H1 (cell line): ENCODE measurements around the gene CANX. TPM values are rescaled to one million over a fixed set of nuclear protein-coding genes. Genes with fewer than 3 reads are reported as not detected.

Experiments
- CTCF ChIA-PET: fragments of 300-600 bp; sonication (Branson Sonifier 250); formaldehyde crosslinking; loops from one replicate; lab custom pipeline; 2021; ENCODE audit not compliant: partially characterized antibody; lab: Charles Lee
- POLR2A ChIA-PET: fragments of 300-600 bp; sonication (Branson Sonifier 250); formaldehyde crosslinking; loops from one replicate; lab custom pipeline; 2021; ENCODE audit warnings: inconsistent platforms; ENCODE audit not compliant: partially characterized antibody; lab: Charles Lee
- DNase-seq, 2 experiments: peaks; one replicate each; pipeline versions ENCODE4 v3.0.0 to v3.0.0-alpha.2; 2010 to 2022; ENCODE audit warnings: low spot score in 2 of 2, low read depth in 1 of 2, mixed read lengths in 1 of 2
- FAIRE-seq: peaks from 2 replicates; lab custom pipeline; 2011; peaks lifted over from hg19 to GRCh38; lab: Jason Lieb, UNC
- H2AFZ ChIP-seq: 2 replicates; pipeline ENCODE4 v1.8.1; 2012; ENCODE audit warnings: low read length, inconsistent platforms
- H2AK5ac ChIP-seq: 2 replicates; pipeline ENCODE4 v1.6.1; 2013; ENCODE audit warnings: low read depth, low read length
- H2BK120ac ChIP-seq: replicated peaks from 2 replicates; pipeline ENCODE3; 2013; ENCODE audit warnings: low read depth, low read length, inconsistent platforms
- H2BK12ac ChIP-seq: 2 replicates; pipeline ENCODE4 v1.6.1; 2013; ENCODE audit warnings: low read depth, low read length
- H2BK15ac ChIP-seq: 2 replicates; pipeline ENCODE4 v1.6.1; 2013; ENCODE audit warnings: low read length
- H2BK20ac ChIP-seq: 2 replicates; pipeline ENCODE4 v1.6.1; 2013; ENCODE audit warnings: low read length
- H2BK5ac ChIP-seq: 2 replicates; pipeline ENCODE4 v1.6.1; 2013; ENCODE audit warnings: low read depth, low read length
- H3K14ac ChIP-seq: 2 replicates; pipeline ENCODE4 v1.6.1; 2013; ENCODE audit warnings: inconsistent platforms; ENCODE audit not compliant: insufficient read length
- H3K18ac ChIP-seq: 2 replicates; pipeline ENCODE4 v1.6.1; 2013; ENCODE audit warnings: low read length; ENCODE audit errors: extremely low read depth
- H3K23ac ChIP-seq: 2 replicates; pipeline ENCODE4 v1.6.1; 2013; ENCODE audit warnings: inconsistent platforms; ENCODE audit not compliant: insufficient read length
- H3K23me2 ChIP-seq: 2 replicates; pipeline ENCODE4 v1.6.1; 2013; ENCODE audit warnings: low read depth, low read length
- H3K27ac ChIP-seq: 2 replicates; pipeline ENCODE4 v1.6.1; 2011; ENCODE audit warnings: low read depth, low read length, inconsistent platforms
- H3K27me3 ChIP-seq, 4 experiments: replicated peaks in 1 of 4; 1 replicate in 1 of 4; 2 replicates in 3 of 4; pipeline versions ENCODE4 v1.6.1 to v1.8.1; 2011 to 2013; ENCODE audit warnings: low read length in 3 of 4, mild to moderate bottlenecking in 3 of 4, inconsistent platforms in 2 of 4, mixed read lengths in 2 of 4, moderate library complexity in 1 of 4; ENCODE audit not compliant: control insufficient read depth in 3 of 4, insufficient read depth in 3 of 4; ENCODE audit errors: extremely low read depth in 1 of 4
- H3K36me3 ChIP-seq, 4 experiments: 2 replicates each; pipeline versions ENCODE4 v1.6.1 to v1.8.1; 2011 to 2013; ENCODE audit warnings: mild to moderate bottlenecking in 4 of 4, low read length in 3 of 4, moderate library complexity in 2 of 4, control low read depth in 1 of 4, inconsistent platforms in 1 of 4; ENCODE audit not compliant: insufficient read depth in 4 of 4, control insufficient read depth in 2 of 4
- H3K4ac ChIP-seq: replicated peaks from 2 replicates; pipeline ENCODE3; 2013; ENCODE audit warnings: low read length, low read depth, mixed read lengths, inconsistent platforms; ENCODE audit not compliant: insufficient read length
- H3K4me1 ChIP-seq, 4 experiments: replicated peaks in 1 of 4; 1 replicate in 1 of 4; 2 replicates in 3 of 4; pipeline versions ENCODE4 v1.6.1 to v1.8.1; 2011 to 2013; ENCODE audit warnings: low read length in 3 of 4, inconsistent platforms in 2 of 4, mixed read lengths in 1 of 4; ENCODE audit not compliant: insufficient read depth in 4 of 4, control insufficient read depth in 3 of 4
- H3K4me2 ChIP-seq, 2 experiments: 2 replicates each; pipeline versions ENCODE4 v1.6.1 to v1.8.1; 2011 to 2013; ENCODE audit warnings: low read depth in 2 of 2, low read length in 2 of 2, control low read depth in 1 of 2, inconsistent platforms in 1 of 2, mild to moderate bottlenecking in 1 of 2; ENCODE audit not compliant: insufficient read depth in 1 of 2
- H3K4me3 ChIP-seq, 4 experiments: fragments of 200-600, 300-600 bp in 1 of 4; sonication (generic), shearing (Covaris generic), sonication (Bioruptor Twin) in 1 of 4; 2 replicates each; pipeline versions ENCODE4 v1.5.1 to v1.8.1; 2011 to 2016; ENCODE audit warnings: low read length in 4 of 4, low read depth in 3 of 4, control low read depth in 2 of 4, inconsistent platforms in 2 of 4, mild to moderate bottlenecking in 2 of 4, mixed read lengths in 1 of 4, moderate library complexity in 1 of 4; ENCODE audit not compliant: insufficient read depth in 2 of 4; ENCODE audit errors: extremely low read depth in 1 of 4
- H3K56ac ChIP-seq: replicated peaks from 2 replicates; pipeline ENCODE3; 2013; ENCODE audit warnings: low read depth, mild to moderate bottlenecking, mixed read lengths, low read length, inconsistent platforms; ENCODE audit not compliant: insufficient read length
- H3K79me1 ChIP-seq: 2 replicates; pipeline ENCODE4 v1.6.1; 2013; ENCODE audit warnings: low read depth, low read length, control low read depth
- H3K79me2 ChIP-seq, 2 experiments: 2 replicates each; pipeline versions ENCODE4 v1.6.1 to v1.8.1; 2012 to 2013; ENCODE audit warnings: low read length in 2 of 2, mild to moderate bottlenecking in 2 of 2, inconsistent platforms in 1 of 2; ENCODE audit not compliant: insufficient read depth in 2 of 2, control insufficient read depth in 1 of 2
- H3K9ac ChIP-seq, 4 experiments: replicated peaks in 1 of 4; 1 replicate in 1 of 4; 2 replicates in 3 of 4; pipeline versions ENCODE4 v1.6.1 to v1.8.1; 2011 to 2013; ENCODE audit warnings: low read depth in 3 of 4, low read length in 3 of 4, control low read depth in 2 of 4, mild to moderate bottlenecking in 2 of 4, moderate library complexity in 2 of 4, inconsistent platforms in 1 of 4; ENCODE audit errors: extremely low read depth in 1 of 4
- H3K9me3 ChIP-seq, 2 experiments: 2 replicates each; pipeline versions ENCODE4 v1.6.1 to v1.8.1; 2012 to 2013; ENCODE audit warnings: mild to moderate bottlenecking in 2 of 2, moderate library complexity in 2 of 2, control low read depth in 1 of 2, inconsistent platforms in 1 of 2, low read depth in 1 of 2, low read length in 1 of 2, mixed read lengths in 1 of 2; ENCODE audit not compliant: insufficient read depth in 2 of 2
- H4K20me1 ChIP-seq, 2 experiments: replicated peaks in 1 of 2; 2 replicates each; pipeline versions ENCODE3 to v1.8.1; 2011 to 2013; ENCODE audit warnings: inconsistent platforms in 2 of 2, low read length in 2 of 2, mild to moderate bottlenecking in 1 of 2; ENCODE audit not compliant: insufficient read depth in 2 of 2, control insufficient read depth in 1 of 2
- H4K5ac ChIP-seq: 2 replicates; pipeline ENCODE4 v1.6.1; 2013; ENCODE audit warnings: low read length, low read depth, mixed read lengths, inconsistent platforms; ENCODE audit not compliant: insufficient read length
- H4K8ac ChIP-seq: 2 replicates; pipeline ENCODE4 v1.8.0; 2013; ENCODE audit warnings: mild to moderate bottlenecking, moderate library complexity, low read length, inconsistent platforms; ENCODE audit not compliant: insufficient read depth; ENCODE audit errors: extremely low read depth
- H4K91ac ChIP-seq: replicated peaks from 2 replicates; pipeline ENCODE3; 2013; ENCODE audit warnings: low read length, mixed read lengths, inconsistent platforms; ENCODE audit not compliant: insufficient read length
- MAFK ChIP-seq: IDR thresholded peaks from 2 replicates; pipeline ENCODE4 v1.6.1; 2012; ENCODE audit warnings: low read depth, mild to moderate bottlenecking, improper control_type of control experiment, low read length
- NANOG ChIP-seq: IDR thresholded peaks from 2 replicates; pipeline ENCODE4 v1.6.1; 2011; ENCODE audit warnings: low read length, low read depth, mild to moderate bottlenecking, inconsistent platforms; ENCODE audit not compliant: insufficient read depth, poor library complexity, severe bottlenecking
- POU5F1 ChIP-seq: IDR thresholded peaks from 2 replicates; pipeline ENCODE4 v1.6.1; 2011; ENCODE audit warnings: low read depth, mild to moderate bottlenecking, low read length, moderate library complexity
- RBBP5 ChIP-seq: IDR thresholded peaks from 2 replicates; pipeline ENCODE4 v1.7.1; 2012; ENCODE audit warnings: low read depth, mild to moderate bottlenecking, inconsistent platforms, low read length, moderate library complexity, borderline replicate concordance
- ZNF274 ChIP-seq: IDR thresholded peaks from 2 replicates; pipeline ENCODE4 v1.7.0; 2012; ENCODE audit warnings: low read length, borderline replicate concordance; ENCODE audit errors: extremely low read depth
- WGBS, 2 experiments: shearing (Covaris generic) in 1 of 2; methylation state at CpG; one replicate each; pipeline versions ENCODE4 v1.1.6 to v1.1.7; 2013 to 2015; ENCODE audit warnings: low lambda C conversion rate in 2 of 2, mixed read lengths in 2 of 2, inconsistent platforms in 1 of 2, low coverage in 1 of 2, missing lambda C conversion rate in 1 of 2; ENCODE audit not compliant: insufficient replicate concordance in 2 of 2, insufficient coverage in 1 of 2, insufficient read length in 1 of 2; ENCODE audit errors: extremely low coverage in 1 of 2, missing lambda C conversion rate in 1 of 2; 5-methylcytosine and 5-hydroxymethylcytosine counted together
- polyA plus RNA-seq, 7 experiments: library from polyadenylated mRNA; depleted of rRNA in 3 of 7; stranded (reverse) in 5 of 7; unstranded in 2 of 7; fragments of >200 nt in 5 of 7; fragments of 200-250 nt in 2 of 7; gene quantifications; 1 replicate in 5 of 7; 2 replicates in 1 of 7; 4 replicates in 1 of 7; pipeline versions ENCODE4 v1.2.1 to v1.2.3, GENCODE V29; 2011 to 2013; ENCODE audit warnings: missing spikeins in 2 of 7, mixed read lengths in 2 of 7
- total RNA-seq: library from RNA; stranded (reverse); fragmentation: NEBNext Ultra II Directional; extraction: Animal tissue kit (Norgen Biotek cat#: 25700); gene quantifications from 2 replicates; pipeline ENCODE4 v1.2.1, GENCODE V29; 2021
- TF ChIP-seq, protein P1 (sequence below): IDR thresholded peaks from 2 replicates; pipeline ENCODE4 v1.6.1; 2012; ENCODE audit warnings: low read length, inconsistent platforms

The CANX gene
- total and polyA plus RNA-seq, 2 of the 8 experiments (the other 6 are each of a cell fraction or from before 2014, with no cell fraction given) = 136 to 691 TPM

DNA sequence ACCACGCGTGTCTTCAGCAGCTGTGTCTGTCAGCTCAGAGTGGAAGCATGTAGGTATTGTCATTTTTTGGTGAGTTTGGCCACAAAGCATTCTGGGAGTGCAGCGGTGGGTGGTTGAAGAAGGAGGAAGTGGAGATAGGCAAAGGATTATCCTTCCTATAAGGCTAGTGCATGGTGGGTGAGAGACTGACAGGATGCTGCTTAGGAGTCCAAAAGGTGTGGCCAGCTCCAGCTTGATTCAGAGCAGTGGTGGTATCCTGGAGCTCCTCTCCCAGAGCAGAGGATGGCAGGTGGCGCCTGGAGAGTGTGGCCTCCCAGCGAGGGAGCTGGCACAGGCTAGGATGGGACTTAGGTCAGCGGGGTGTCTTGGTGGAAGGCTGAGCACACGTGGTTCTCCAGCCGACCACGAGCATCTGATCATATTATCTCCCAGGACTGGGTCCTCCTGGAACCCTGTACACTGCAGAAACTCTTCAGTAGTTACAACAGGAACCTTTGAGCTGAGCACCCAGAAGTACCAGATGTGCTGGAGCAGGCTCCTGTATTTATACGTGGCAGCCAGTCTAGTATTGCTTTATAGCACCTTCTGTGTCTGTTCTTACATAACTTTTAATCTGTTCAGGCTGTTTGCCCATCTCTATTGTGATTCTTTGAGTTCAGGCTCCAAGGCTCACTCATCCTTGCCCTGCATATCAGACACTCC is 63.5 kb downstream of the CANX start:
- H3K4me2 ChIP-seq = no peak overlapping the region
- no peak overlapping the region for H3K4ac ChIP-seq
- DNase-seq = no peak
- CTCF ChIA-PET = interaction anchor here (0.6 to 4.9 kb wide), 25 partner anchors 8 to 150 kb away, joined by 3 to 32 read pairs (median 5); partner anchors contain the start of gene LTC4S
- H2BK12ac ChIP-seq = no peak overlapping the region
- no peak overlapping the region for H4K91ac ChIP-seq
- H2BK120ac ChIP-seq = no peak overlapping the region
- no peak overlapping the region; the same call in 1 of the 2 replicates for H3K27ac ChIP-seq
- H2AK5ac ChIP-seq = 0 out of 2 replicates have a peak overlapping the region, but pooled peaks have one; percentile 14
- no peak for TF ChIP-seq POU5F1
- TF ChIP-seq NANOG = no peak
- no peak for TF ChIP-seq MAFK
- no peak for TF ChIP-seq RBBP5
- TF ChIP-seq, protein P1, sequence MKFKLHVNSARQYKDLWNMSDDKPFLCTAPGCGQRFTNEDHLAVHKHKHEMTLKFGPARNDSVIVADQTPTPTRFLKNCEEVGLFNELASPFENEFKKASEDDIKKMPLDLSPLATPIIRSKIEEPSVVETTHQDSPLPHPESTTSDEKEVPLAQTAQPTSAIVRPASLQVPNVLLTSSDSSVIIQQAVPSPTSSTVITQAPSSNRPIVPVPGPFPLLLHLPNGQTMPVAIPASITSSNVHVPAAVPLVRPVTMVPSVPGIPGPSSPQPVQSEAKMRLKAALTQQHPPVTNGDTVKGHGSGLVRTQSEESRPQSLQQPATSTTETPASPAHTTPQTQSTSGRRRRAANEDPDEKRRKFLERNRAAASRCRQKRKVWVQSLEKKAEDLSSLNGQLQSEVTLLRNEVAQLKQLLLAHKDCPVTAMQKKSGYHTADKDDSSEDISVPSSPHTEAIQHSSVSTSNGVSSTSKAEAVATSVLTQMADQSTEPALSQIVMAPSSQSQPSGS = no peak
- no peak for TF ChIP-seq ZNF274
- TF ChIP-seq, all 59 proteins: peak for 0
- H3K79me1 ChIP-seq = peaks cover 21% of the 10 kb centered on the region
- no peaks in the 10 kb centered on the region for H3K27me3 ChIP-seq
- no peak overlapping the region for H2BK15ac ChIP-seq
- WGBS, 2 experiments = 87% methylated on average over 10 of the region's 10 CpGs; no CpG with 5 or more reads in 1 of the 2 experiments
- no peaks in the 10 kb centered on the region for H3K9me3 ChIP-seq
- H4K20me1 ChIP-seq = peaks cover 23 to 34% of the 10 kb centered on the region in 2 experiments
- no peak overlapping the region for H3K9ac ChIP-seq
- no peaks in the 10 kb centered on the region for H3K23me2 ChIP-seq
- peaks cover 3 to 19% (median 5%) of the 10 kb centered on the region in 4 experiments for H3K4me1 ChIP-seq
- H3K79me2 ChIP-seq = peaks cover 3 to 80% of the 10 kb centered on the region in 2 experiments; a peak in 3 of 4 replicates
- no peak overlapping the region for H2BK5ac ChIP-seq
- H3K36me3 ChIP-seq = peaks cover 14 to 19% (median 16%) of the 10 kb centered on the region in 4 experiments
- H4K8ac ChIP-seq = no peak overlapping the region; the same call in 1 of the 2 replicates
- no peak for FAIRE-seq
- no peak overlapping the region for H3K4me3 ChIP-seq
- POLR2A ChIA-PET = interaction anchor here (0.6 to 2.5 kb wide), 8 partner anchors 17 to 144 kb away, joined by 3 to 10 read pairs (median 3); partner anchors contain the start of genes HNRNPH1, MAML1 and MGAT4B
- H3K56ac ChIP-seq = no peak overlapping the region
- H3K23ac ChIP-seq = no peak overlapping the region
- H3K18ac ChIP-seq = no peak overlapping the region
- no peak overlapping the region for H4K5ac ChIP-seq
- no peak overlapping the region for H2BK20ac ChIP-seq
- H2AFZ ChIP-seq = no peak overlapping the region
- H3K14ac ChIP-seq = no peak overlapping the region
